DMS153 treated with DMSO at 0.1 percent for 48 hours (cell line): ENCODE results near the gene GORASP1.

Experiments used
- DNase-seq: peaks from one replicate; lab custom pipeline; 2025; ENCODE audit not compliant: unreplicated experiment; lab: John Stamatoyannopoulos, UW

The GORASP1 gene

DNA sequence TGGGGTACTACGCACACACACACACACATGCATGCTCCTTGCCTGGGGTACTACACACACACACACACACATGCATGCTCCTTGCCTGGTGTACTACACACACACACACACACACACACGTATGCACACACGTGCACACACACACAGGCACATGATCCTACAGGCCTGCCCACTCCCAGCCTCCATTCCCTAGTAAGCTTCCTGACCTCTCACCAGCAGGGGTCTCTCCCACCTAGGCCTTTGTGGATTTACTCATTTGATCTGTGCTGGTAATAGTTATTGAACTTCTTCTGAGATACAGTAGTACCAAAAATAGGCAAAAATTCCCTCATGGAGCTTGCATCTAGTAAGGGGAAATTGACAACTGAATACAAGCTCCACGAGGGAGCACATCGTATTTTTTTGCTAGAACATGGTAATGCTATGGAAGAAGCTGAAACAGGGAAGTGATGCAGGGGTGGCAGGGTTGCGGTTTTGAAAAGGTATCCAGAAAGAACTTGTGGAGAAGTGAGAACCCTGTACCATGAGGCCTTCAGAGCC, 19.2 kb upstream of the GORASP1 start:
- no peak for DNase-seq

DNA sequence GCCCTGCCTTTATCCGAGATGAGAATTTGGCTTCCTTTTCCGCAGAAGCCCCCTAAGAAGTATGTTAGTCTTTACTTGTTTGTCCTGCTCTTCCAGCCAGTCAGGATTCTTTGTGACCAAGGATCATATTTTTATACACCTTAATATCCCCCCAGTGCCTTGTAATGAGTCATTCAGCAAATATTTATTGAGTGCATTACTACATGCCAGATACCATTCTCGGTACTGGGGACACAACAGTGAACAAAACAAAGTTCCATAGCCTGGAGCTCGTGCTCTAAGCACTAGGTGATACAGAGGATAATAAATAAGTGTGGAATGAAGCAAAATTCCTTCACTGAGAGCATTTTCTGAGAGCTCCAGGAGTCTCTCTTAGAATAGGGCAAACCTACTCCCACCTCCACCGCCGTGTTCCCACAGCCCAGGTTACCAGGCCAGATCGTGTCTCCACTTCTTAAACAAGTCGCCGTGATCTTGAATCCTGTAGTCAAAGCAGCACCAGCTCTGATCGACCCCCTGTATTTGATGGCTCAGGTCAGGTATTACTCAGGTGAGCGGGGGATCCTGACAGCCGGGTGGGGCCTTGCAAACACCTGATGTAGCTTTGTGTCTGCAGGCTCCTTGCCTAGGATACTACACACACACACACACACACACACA, 18.5 kb upstream of the GORASP1 start:
- DNase-seq = no peak

DNA sequence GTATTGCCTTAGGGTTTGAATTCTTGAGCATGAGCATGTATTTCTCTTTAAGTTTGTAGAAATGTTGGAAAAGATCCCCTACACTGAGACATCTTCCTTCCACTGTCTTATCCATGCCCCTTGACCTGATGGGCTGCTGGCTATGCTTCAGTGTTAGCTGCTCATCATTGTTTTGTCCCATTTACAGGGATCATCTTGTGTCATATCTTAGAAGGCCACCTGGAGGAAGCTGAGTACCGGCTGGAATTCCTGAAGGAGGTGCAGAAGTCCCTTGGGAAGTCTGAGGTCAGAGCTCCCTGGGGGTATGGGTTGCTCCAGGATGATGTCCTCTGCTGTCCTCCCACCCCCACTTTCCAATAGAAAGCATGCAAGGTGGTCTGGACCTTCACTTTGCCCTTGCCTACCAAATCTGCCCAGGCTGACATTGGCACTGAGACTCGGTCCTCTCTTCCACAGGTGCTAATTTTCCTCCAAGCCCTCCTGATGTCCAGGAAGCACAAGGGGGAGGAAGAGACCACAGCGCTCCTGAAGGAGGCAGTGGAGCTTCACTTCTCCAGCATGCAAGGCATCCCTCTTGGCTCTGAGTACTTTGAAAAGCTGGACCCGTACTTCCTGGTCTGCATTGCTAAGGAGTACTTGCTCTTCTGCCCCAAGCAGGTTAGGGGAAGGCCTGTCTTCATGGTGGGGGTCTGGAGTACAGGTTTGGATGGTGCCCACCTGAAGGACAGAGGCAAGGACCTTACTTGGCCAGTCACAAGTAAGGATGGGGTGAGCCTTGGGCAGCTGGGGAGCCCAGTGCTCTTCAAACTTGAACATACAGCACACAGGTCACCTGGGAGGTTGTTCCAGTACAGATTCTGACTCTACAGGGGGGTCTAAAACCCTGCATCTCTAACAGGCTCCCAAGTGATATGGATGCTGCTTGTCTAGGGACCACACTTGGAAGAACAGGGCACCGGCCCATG, 17.7 kb upstream of the GORASP1 start:
- DNase-seq = no peak

DNA sequence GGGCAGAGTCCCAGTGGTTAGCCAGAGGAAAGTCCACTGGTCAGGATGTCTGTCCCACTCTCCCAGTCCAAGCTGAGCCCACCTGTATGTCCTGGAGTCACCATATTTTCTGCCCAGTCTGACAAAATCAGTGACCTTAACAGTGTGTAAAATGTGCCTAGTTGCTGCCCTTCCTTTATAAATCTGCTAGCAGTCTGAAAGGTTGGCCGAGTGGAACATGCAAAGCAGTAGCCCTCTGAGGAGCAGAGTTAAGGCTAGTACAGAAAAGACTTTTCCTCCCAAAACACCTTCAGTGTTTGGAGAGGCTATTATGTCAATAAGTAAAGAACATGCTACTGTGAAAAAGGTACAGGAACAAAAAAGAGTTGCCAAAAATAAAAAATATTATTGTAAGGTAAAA, 15.4 kb upstream of the GORASP1 start:
- no peak for DNase-seq

DNA sequence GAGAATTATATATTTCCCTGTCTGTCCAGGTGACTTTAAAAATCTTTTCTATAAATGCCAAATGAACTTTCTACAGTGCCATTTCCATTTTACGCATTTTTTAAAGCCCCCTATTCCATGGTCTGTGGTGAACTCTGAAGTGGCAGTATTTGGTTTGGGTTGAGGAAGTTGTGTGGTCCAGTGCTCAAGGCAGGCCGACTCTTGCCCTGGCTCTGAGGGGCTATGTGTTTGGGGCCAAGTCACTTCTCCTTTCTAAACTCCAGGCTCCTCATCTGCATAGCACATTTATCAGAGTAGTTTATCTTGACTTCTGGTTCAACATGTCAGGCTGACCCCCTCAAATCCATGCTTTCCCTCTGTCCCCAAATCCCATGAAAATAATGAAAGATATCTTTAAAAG, 14.2 kb upstream of the GORASP1 start:
- DNase-seq = no peak

DNA sequence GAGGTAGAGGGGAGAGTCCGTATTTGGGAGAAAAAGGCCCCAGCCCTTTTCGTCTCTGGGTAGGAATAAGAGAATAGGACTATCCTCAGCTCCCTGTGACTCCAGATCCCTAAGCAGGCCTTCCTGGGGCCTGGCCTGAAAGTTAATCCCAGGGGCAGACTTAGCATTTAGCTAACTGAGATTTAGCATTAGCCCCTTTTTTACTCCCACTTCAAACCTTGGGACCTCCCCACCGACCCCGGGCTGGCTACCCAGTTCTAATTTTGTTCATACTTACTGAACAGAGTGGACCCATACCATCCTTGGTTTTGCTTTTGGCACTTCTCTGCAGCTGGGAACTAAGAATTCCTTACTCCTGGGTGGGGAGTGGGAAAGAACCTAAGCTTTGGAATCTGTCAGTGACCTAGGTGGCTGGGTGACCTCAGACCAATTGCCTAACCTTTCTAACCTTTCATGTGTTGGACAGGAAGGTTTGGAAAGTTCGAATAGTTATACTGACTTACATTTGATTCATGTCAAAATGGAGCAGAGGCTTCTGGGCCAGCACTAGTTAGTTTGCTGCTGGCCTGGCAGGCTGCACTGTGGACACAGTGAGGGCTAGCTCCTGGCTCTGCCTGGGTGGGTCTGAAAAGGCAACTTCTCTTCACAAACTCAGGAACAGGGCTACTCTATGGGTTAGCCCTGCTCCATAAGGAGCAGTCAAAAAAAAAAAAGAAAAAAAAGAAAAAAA, 11.7 kb upstream of the GORASP1 start:
- DNase-seq = no peak

DNA sequence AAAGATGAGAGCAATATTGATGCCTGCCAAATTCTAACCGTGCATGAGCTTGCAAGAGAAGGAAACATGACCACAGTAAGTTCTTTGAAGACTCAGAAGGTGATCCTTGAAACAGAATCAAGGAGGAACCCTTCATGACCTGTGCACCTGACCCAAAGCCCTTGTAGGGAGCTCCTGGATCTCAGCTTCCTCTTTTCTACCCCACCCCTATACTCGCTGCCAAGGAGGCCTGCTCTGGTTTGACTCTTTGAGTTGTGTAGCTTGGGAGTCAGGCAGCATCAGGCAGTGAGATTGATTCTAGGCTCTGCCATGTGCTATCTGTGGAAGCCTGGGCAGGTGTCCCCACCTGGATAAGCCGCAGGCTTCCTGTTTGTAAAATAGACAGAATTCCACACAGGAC, 10.7 kb upstream of the GORASP1 start:
- DNase-seq = no peak

DNA sequence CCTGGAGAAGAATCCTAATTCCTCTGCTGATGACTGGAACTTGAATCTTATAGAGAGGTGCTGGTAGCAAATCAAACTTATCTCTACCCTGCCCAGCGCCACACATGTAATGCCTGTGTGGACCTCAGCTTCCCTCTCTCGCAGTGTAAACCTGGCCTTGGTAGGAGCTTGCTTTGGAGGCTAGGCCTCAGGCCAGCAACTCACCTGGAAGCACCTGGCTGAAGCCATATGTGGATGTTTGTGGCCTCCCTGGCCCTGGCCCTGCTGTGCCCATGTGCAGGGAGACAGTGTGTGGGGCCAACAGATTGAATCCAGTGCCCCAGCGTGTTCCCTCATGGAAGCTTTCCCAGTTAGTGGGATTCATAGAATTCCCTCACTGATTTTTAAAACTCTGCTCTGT, 8.4 kb upstream of the GORASP1 start:
- no peak for DNase-seq

DNA sequence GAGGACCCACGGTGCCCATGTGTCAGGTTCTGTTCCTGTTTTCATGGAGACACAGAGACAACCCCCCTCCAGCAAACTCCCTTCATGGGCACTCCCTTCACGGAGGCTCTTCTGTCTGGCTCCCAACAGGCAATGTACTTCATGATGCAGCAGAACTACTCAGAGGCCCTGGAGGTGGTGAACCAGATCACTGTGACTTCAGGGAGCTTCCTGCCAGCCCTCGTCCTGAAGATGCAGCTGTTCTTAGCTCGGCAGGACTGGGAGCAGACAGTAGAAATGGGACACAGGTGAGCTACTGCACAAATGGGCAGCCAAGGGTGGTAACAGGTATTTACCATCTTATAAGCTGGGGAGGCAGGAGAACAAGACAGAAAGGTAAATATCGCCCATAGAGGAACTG, 7.0 kb upstream of the GORASP1 start:
- DNase-seq = no peak

DNA sequence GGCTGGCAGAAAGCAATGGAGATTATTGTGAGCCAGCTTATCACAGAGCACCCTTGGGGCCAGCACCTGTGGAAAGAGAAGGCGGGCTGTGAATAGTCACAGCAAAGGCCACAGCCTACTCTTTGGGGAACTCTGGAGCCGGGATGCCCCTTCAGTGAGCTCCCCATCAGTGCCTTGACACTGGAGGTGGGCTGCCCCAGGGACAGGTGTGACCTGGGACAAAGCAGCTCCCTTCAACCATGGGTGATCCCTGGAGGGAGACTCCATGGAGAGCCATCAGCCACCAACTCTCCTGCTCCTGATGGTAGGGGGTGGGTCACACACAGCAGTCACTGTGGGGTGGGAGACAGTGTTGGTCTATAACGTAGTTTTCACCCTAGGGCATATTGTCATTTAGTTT, 5.9 kb upstream of the GORASP1 start:
- DNase-seq = no peak

DNA sequence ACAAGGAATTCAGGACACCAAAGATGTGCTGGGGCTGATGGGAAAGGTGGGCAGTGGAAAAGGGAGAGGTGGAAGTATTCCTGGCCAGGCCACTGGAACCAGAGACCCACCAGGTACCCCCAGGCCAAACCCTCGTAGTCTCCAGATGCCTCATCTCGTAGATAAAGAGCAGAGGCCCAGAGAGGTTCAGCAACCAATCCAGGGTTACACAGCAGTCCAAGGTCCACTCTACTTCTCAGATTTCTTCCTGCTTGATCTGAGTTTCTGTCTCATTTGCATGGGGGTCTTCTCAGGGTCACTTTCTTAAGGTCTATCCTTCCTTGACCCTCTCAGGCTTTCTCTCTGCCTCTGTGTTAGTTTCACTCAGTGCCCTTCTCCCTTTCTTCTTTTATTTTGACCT, 5.1 kb upstream of the GORASP1 start:
- DNase-seq = no peak

DNA sequence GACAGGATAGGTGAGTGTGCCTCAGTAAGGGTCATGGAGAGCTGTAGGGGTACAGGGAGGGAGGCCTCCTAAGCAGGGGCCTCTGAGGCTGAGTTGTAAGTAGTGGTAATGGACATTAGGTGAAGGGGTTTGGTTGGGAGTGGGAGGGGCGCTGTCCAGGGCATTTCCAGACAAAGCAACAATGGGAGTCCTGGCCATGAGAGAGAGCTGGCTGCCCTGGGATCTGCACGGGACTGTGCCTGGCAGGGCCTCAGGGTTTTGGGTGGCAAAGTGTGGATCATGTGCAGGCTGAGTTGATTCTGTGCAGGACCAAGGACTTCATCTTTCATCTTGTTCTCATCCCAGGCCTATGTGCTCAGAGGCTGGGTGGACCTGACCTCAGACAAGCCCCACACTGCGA, 4.7 kb upstream of the GORASP1 start:
- DNase-seq = no peak

DNA sequence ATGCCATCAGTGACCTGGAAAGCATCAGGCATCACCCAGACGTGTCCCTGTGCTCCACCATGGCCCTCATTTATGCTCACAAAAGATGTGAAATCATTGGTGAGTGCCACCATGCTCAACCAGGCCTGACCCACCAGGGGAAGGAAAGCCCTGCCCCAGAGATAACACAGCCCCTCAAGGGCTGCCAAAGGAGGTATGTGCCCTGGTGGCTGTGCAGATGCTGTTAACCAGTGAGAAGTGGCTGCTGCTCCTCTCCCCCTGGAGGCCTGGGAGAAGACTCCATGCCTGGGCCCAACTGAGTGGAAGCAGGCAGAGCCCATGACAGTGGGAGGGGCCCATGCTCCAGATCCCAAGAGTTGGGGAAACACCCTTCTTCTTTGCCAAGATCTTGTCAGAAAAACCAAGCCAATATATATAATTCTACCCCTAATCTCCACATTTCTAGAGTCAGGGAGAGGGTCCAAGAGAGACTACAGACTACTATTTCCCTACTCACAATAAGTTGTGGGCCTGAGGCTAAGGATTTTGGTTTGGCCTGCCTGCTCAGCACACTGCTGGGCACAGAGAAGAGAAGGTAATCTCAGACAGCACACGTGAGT, 2.7 kb upstream of the GORASP1 start:
- DNase-seq = no peak

DNA sequence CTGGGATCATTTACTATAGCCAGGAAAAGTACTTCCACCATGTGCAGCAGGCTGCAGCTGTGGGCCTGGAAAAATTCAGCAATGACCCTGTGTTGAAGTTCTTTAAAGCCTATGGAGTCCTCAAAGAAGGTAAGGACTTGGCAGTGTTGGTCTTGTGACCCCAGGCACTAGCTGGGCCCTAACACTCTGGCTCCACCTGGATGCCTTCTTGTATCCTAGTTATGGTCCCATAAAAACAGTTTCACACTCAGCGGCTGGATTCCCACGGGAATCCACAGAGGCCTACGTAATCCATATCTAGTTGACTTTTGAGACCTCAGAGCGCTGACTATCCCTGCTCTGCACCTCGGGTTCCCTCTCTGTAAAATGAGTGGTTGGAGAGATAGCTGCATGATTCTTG, 1.7 kb upstream of the GORASP1 start:
- no peak for DNase-seq

DNA sequence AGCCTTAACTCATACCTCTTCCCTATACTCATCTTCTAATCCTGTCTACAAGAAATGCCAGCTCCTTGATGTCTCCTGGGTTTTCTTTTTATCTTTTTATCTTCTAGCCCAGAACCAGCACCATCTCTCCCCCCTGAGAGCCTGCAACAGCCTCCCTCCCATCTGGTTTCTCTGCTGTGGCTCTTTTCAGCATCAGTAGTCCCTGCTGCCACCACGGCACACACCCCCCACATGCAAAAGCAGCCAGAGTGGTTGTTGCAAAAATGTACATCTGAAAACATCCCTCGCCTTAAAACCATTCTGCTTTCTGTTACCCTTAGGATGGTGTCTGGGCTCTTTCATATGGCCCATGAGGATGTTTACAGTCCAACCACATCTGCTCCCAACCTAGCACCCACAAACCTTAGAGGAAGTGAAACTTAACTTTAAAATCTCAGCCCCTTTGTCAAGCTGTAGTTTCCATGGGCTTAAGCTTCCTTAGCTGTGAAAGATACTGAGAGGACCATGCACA, 828 bp upstream of the GORASP1 start:
- DNase-seq = no peak

DNA sequence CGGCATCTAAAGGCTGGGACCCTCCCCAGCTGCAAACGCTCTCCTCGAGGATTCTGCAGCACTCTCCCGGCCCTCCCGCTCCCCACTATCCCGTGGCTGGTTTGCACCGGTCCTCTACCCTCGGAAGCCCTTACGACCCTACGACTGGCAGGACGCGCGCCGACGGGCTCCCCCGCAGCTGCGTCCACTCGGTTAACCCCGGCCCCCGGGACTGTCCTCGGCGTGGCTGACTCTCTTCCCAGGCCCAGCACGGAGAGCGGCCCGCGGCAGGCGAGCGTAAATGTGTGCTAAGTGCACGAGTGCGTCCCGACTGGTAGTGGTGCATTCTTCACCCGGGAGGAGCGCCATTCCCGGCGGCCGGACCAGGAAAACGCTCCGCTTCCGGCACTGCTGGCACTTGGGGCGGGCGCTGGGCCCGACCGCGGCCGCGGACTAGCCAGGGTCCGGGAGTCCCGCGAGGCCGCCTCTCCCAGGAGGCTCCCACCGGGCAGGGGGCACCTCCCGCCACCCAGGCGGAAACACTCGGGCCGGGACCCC, 508 bp downstream of the GORASP1 start:
- no peak for DNase-seq

DNA sequence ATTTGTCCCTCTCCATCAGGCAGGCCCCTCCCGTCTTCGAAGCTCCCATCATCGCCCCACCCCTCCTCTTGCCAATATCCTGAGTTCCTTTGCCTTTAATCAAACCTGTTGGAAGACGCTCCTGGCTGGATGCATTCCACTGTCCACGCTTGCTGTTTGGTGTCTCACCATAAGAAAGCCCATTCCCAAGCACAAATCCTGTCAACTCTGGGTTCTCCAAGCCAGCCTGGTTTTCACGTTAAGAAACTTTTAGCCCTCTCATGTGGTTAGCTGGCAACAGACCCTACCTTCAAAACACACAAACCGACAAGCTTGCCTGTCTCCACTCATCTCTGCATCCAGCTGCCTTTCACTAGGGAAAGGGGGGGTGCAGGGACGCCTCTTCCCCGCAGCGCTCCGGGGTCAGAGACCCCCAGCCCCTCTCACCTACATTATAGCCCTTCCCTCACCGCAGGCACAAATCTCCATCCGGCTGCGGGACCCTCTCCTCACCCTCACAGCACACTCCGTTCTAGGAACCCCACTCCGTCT, 1.1 kb downstream of the GORASP1 start:
- no peak for DNase-seq

DNA sequence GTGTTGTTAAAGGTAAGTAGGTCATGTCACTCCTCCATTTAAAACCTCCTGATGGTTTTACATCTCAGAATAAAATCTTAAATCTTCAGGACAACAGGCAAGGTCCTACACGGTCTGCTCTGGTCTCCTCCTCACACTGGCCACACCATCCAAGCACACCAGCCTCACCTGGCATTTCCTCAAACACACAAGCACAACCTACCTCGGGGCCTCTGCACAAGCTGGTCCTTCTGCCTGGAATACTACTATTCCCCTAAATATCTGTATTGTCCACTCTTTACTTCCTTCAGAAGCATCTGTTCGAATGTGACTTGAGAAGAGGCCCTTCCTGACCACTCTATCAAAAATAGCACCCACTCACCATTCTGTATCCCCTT, 1.8 kb downstream of the GORASP1 start:
- no peak for DNase-seq

DNA sequence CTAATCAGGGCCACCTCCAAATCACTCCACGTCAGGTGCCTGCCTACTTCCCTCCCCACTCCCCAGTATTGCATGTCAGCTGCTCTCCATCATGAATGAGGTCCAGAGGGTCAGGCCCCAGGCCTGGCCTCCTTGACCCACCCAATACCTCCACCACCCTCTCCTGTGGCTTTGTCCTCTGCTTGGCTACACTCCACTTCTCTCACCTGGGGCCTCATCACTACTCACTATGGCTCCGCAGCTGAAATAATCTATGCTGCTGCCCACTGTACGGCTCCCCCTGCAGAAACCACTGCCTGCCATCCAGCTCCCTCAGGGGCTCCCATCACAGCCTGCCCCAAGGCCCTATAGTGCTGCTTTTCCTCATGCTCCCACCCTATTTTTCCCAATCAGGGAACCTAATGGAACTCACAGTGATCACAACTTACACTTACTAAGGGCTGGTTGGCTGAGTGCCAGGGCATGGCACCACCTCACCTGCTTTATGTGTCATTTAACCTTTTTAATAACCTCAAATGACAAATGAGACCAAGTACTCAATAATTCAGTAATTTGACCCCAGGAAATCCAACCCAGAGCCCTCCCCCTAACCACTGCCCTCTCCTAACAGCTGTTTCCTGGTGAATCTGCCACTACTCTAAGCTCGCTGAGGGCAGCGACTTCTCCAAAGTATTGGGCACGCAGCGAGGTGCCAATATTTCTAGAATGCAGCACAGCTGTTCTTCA, 2.3 kb downstream of the GORASP1 start:
- DNase-seq = no peak
